Parathyroid adenoma (tissue), 2 donors: ENCODE measurements around the gene PLCXD1.
"Not testable (repeated sequence)": the region's sequence is repeated elsewhere in the genome, so short reads cannot be mapped to it uniquely, and the experiment has no call there.

Experiments used
- H2AFZ ChIP-seq: fragments of 300-600 bp; sonication (generic); one replicate; pipeline ENCODE4 v1.7.0; 2017; ENCODE audit warnings: antibody characterized with exemption, mild to moderate bottlenecking
- H3K27ac ChIP-seq: fragments of 300-600 bp; sonication (generic); one replicate; pipeline ENCODE4 v1.7.0; 2017
- H3K27me3 ChIP-seq: fragments of 300-600 bp; sonication (generic); one replicate; pipeline ENCODE4 v1.7.0; 2017; ENCODE audit warnings: low read length; ENCODE audit not compliant: control insufficient read depth, insufficient read depth
- H3K36me3 ChIP-seq: fragments of 300-600 bp; sonication (generic); one replicate; pipeline ENCODE4 v1.7.0; 2017; ENCODE audit warnings: low read length; ENCODE audit not compliant: control insufficient read depth, insufficient read depth
- H3K4me1 ChIP-seq: fragments of 300-600 bp; sonication (generic); one replicate; pipeline ENCODE4 v1.7.0; 2017; ENCODE audit warnings: control low read depth
- H3K4me2 ChIP-seq: fragments of 300-600 bp; sonication (generic); one replicate; pipeline ENCODE4 v1.7.0; 2017; ENCODE audit warnings: low read length
- H3K4me3 ChIP-seq: fragments of 300-600 bp; sonication (generic); one replicate; pipeline ENCODE4 v1.7.0; 2017; ENCODE audit warnings: low read depth, low read length
- H3K79me2 ChIP-seq: fragments of 300-600 bp; sonication (generic); one replicate; pipeline ENCODE4 v1.7.0; 2017; ENCODE audit warnings: control low read depth
- H3K9ac ChIP-seq: fragments of 300-600 bp; sonication (generic); one replicate; pipeline ENCODE4 v1.7.0; 2017; ENCODE audit warnings: mild to moderate bottlenecking
- H3K9me3 ChIP-seq: fragments of 300-600 bp; sonication (generic); one replicate; pipeline ENCODE4 v1.7.0; 2017; ENCODE audit warnings: low read length; ENCODE audit not compliant: control insufficient read depth
- TF ChIP-seq, protein P1 (sequence below): fragments of 300-600 bp; sonication (generic); IDR thresholded peaks from one replicate; pipeline ENCODE4 v1.7.0; 2017; ENCODE audit warnings: antibody characterized with exemption, mild to moderate bottlenecking
- donor health status: primary hyperparathyroidism.

PLCXD1 gene

DNA sequence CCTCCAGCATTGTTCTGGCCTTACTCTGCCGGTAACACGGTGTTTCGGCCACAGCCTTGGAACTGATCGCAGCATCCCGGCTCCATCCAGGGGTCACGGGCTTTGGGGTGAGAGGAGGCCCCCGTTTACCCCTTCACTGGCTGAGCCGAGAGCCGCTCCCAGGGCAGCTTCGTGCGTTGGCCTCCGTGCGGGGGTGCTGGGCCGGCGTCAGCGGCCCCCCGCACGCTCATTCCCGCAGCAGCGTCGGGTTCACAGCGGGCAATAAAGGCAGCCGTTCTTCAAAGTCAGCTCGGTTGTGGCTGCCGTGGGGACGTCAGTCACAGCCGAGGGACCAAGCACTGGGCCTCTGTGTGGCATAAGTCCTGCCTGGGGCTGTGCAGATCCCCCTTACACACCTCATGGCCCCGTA is 25.3 kb upstream of the PLCXD1 start:
- Histone ChIP-seq H3K27me3 (no peaks in the 10 kb centered on the region), H3K4me1 (no peaks in the 10 kb centered on the region), H3K27ac (no peak overlapping the region), H3K9me3 (no peaks in the 10 kb centered on the region), H3K4me3 (no peak overlapping the region), H3K36me3 (no peaks in the 10 kb centered on the region), H2AFZ (no peak overlapping the region), H3K4me2 (no peak overlapping the region), H3K9ac (no peak overlapping the region), H3K79me2 (no peaks in the 10 kb centered on the region)
- TF ChIP-seq, protein P1, sequence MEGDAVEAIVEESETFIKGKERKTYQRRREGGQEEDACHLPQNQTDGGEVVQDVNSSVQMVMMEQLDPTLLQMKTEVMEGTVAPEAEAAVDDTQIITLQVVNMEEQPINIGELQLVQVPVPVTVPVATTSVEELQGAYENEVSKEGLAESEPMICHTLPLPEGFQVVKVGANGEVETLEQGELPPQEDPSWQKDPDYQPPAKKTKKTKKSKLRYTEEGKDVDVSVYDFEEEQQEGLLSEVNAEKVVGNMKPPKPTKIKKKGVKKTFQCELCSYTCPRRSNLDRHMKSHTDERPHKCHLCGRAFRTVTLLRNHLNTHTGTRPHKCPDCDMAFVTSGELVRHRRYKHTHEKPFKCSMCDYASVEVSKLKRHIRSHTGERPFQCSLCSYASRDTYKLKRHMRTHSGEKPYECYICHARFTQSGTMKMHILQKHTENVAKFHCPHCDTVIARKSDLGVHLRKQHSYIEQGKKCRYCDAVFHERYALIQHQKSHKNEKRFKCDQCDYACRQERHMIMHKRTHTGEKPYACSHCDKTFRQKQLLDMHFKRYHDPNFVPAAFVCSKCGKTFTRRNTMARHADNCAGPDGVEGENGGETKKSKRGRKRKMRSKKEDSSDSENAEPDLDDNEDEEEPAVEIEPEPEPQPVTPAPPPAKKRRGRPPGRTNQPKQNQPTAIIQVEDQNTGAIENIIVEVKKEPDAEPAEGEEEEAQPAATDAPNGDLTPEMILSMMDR, result no peak

DNA sequence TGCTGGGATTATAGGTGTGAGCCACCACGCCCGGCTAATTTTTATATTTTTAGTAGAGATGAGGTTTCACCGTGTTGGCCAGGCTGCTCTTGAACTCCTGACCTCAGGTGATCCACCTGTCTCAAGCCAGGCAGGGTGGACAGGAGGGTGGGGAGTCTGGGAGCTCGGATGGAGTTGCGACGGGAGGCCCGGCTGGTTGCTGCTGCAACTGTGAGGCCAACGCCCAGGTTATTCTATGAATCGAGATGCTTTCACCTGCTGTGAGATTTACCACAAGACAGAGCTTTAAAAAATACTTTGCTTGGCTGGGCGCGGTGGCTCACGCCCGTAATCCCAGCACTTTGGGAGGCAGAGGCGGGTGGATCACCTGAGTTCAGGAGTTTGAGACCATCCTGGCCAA is 24.1 kb upstream of the PLCXD1 start:
- H3K4me1 ChIP-seq, H3K4me2 ChIP-seq, H3K9me3 ChIP-seq, H3K79me2 ChIP-seq, H3K4me3 ChIP-seq, H3K27ac ChIP-seq, H3K9ac ChIP-seq, H3K36me3 ChIP-seq, H3K27me3 ChIP-seq, H2AFZ ChIP-seq: not testable (repeated sequence)

DNA sequence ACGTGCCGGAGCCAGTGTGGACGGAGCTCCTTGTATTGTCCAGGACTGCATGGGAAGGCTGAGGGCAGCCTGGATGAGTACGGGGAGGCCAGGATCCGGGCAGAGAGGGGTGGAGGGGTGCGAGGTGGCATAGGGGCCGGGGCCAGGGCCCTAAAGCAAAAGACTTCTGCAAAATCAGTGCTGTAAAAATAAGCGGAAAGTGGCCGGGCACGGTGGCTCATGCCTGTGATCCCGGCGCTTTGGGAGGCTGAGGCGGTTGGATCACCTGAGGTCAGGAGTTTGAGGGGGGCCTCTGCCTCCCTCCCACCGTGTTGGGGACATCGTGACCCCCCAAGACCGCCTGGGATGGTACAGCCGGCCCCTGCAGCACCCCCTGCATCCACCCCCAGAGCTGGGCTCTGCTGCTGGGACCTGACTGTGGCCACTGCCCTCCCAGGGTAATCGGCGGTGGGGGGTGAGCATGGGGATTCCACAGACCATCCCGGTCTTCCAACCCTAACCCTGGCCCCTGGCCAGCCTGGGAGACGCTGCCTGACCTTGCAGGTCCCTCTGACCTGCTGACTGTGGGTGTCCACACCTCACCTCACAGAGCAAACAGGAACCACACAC is 23.4 kb upstream of the PLCXD1 start:
- Histone ChIP-seq H3K4me3 (no peak overlapping the region), H3K4me1 (no peaks in the 10 kb centered on the region), H2AFZ (no peak overlapping the region), H3K9ac (no peak overlapping the region), H3K27me3 (no peaks in the 10 kb centered on the region), H3K79me2 (no peaks in the 10 kb centered on the region), H3K36me3 (no peaks in the 10 kb centered on the region), H3K27ac (no peak overlapping the region), H3K4me2 (no peak overlapping the region), H3K9me3 (no peaks in the 10 kb centered on the region)
- TF ChIP-seq, protein P1, result no peak

DNA sequence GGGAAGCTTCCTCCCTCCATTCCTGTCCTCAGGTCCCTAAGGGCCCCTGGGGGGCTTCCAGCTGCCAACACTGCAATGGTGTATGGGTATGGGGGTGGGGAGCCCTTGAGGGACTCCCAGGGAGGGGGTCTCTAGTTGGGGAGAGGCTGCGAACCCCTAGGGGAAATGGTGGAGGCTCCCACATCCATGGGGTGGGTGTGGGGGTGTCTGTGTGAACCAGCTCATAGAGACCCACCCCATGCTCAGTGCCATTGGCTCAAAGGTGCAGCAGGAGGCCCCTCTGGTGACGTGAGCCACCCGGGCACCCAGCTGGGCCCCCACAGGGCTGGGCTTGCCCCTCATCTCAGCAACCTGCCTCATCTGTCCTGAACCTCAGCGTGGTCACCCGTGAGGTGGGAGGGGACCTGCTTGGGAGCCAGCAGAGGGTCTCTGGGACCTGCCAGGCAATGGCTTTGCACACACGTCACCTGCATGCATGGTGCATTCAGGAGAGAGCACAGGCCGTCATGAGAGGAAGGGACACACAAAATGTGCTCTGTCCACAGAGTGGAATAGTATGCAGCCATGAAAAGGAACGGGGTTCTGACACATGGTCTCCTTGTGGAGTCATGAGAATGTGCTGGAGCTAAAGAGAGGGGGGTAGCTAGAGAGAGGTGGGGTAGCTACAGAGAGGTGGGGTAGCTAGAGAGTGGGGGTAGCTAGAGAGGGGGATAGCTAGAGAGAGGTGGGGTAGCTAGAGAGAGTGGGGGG is 22.7 kb upstream of the PLCXD1 start:
- TF ChIP-seq, protein P1, result no peak
- Histone ChIP-seq H3K9me3 (no peaks in the 10 kb centered on the region), H3K36me3 (no peaks in the 10 kb centered on the region), H3K4me1 (no peaks in the 10 kb centered on the region), H3K4me3 (no peak overlapping the region), H2AFZ (no peak overlapping the region), H3K9ac (no peak overlapping the region), H3K79me2 (no peaks in the 10 kb centered on the region), H3K27me3 (no peaks in the 10 kb centered on the region), H3K27ac (no peak overlapping the region), H3K4me2 (no peak overlapping the region)

DNA sequence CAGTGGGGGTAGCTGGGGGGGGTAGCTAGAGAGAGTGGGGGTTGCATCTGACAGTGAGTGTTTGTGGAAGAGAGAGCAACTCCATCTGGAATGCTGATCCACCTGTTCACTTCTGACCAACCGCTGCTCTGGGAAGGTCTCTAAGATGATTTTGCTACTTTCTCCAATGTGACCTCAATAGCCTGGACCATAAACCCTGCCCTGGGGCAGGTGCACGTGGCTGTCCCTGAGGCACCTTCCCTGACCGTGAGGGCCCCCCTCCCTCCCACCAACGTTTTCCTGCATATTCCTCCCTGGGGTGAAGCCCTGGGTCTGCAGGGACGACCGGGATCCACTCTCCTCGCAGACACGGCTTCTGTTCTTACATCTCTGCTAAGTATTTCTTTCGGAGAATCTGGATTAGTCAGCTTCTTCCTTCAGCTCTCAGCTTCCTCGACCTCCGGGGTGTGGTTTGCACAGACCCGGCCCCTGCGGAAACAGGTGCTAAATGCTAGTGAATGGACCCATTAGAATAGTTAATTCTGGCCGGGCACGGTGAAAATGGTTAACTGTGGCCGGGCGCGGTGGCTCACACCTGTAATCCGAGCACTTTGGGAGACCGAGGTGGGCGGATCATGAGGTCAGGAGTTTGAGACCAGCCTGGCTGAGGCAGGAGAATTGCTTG is 21.4 kb upstream of the PLCXD1 start:
- Histone ChIP-seq H3K4me2 (no peak overlapping the region), H3K9ac (no peak overlapping the region), H2AFZ (no peak overlapping the region), H3K4me3 (no peak overlapping the region), H3K36me3 (no peaks in the 10 kb centered on the region), H3K4me1 (no peaks in the 10 kb centered on the region), H3K9me3 (no peaks in the 10 kb centered on the region), H3K79me2 (no peaks in the 10 kb centered on the region), H3K27ac (no peak overlapping the region), H3K27me3 (no peaks in the 10 kb centered on the region)
- TF ChIP-seq, protein P1, result no peak
